HepG2 (cell line): ENCODE results near the gene HSPA1A. TPM values are rescaled to one million over a fixed set of nuclear protein-coding genes. Genes with fewer than 3 reads are reported as not detected.

Experiments used
- BORCS8-MEF2B ChIP-seq: sonication (generic); formaldehyde crosslinking; IDR thresholded peaks from 2 replicates; pipeline ENCODE4 v1.8.0; 2022; ENCODE audit warnings: mild to moderate bottlenecking, missing genetic modification reagents
- ELF3 ChIP-seq: IDR thresholded peaks from 2 replicates; pipeline ENCODE4 v1.6.1; 2016; ENCODE audit warnings: missing genetic modification reagents, missing compliant biosample characterization
- GATA4 ChIP-seq: sonication (generic); IDR thresholded peaks from 2 replicates; pipeline ENCODE4 v1.6.1; 2016; ENCODE audit warnings: antibody characterized with exemption, low read depth, borderline replicate concordance
- HBP1 ChIP-seq: IDR thresholded peaks from 2 replicates; pipeline ENCODE4 v1.6.1; 2016; ENCODE audit warnings: low read depth, control low read depth
- HIVEP1 ChIP-seq: sonication (generic); formaldehyde crosslinking; IDR thresholded peaks from 2 replicates; pipeline ENCODE4 v1.4.0; 2020; ENCODE audit warnings: mild to moderate bottlenecking, missing genetic modification reagents
- IKZF5 ChIP-seq: IDR thresholded peaks from 2 replicates; pipeline ENCODE4 v1.6.1; 2018; ENCODE audit warnings: missing genetic modification reagents, mild to moderate bottlenecking, missing compliant biosample characterization
- JARID2 ChIP-seq: sonication (generic); formaldehyde crosslinking; IDR thresholded peaks from 2 replicates; pipeline ENCODE4 v1.8.1; 2023; ENCODE audit warnings: missing genetic modification reagents, inconsistent platforms; ENCODE audit not compliant: insufficient replicate concordance
- KIAA2018 ChIP-seq: sonication (generic); formaldehyde crosslinking; IDR thresholded peaks from 2 replicates; pipeline ENCODE4 v1.5.0; 2020; ENCODE audit warnings: mild to moderate bottlenecking, missing genetic modification reagents, borderline replicate concordance
- MYNN ChIP-seq: sonication (generic); formaldehyde crosslinking; IDR thresholded peaks from 2 replicates; pipeline ENCODE4 v1.4.0; 2020; ENCODE audit warnings: mild to moderate bottlenecking, low read depth, missing genetic modification reagents
- SATB2 ChIP-seq: sonication (generic); formaldehyde crosslinking; IDR thresholded peaks from 2 replicates; pipeline ENCODE4 v1.5.0; 2020; ENCODE audit warnings: missing genetic modification reagents
- SRY ChIP-seq: sonication (generic); formaldehyde crosslinking; IDR thresholded peaks from 2 replicates; pipeline ENCODE4 v1.8.0; 2022; ENCODE audit warnings: mild to moderate bottlenecking, missing genetic modification reagents
- TFAP4 ChIP-seq: sonication (generic); IDR thresholded peaks from 2 replicates; pipeline ENCODE4 v1.6.1; 2016; ENCODE audit warnings: low read depth, borderline replicate concordance
- ZNF451 ChIP-seq: sonication (generic); formaldehyde crosslinking; IDR thresholded peaks from 2 replicates; pipeline ENCODE4 v1.5.0; 2020; ENCODE audit warnings: mild to moderate bottlenecking, missing genetic modification reagents
- ZNF503 ChIP-seq: sonication (generic); formaldehyde crosslinking; IDR thresholded peaks from 2 replicates; pipeline ENCODE4 v1.4.0; 2020; ENCODE audit warnings: missing genetic modification reagents
- polyA plus RNA-seq, 8 experiments: library from polyadenylated mRNA; depleted of rRNA in 3 of 8; stranded (reverse) in 7 of 8; unstranded in 1 of 8; fragments of >200 nt; fragmentation: Illumina TruSeq in 4 of 8; extraction: Trizol in 4 of 8; gene quantifications; 2 replicates each; pipeline versions ENCODE4 v1.2.1 to v1.2.3, GENCODE V29; 2011 to 2016; ENCODE audit warnings: low read depth in 4 of 8, missing spikeins in 1 of 8, mixed read lengths in 1 of 8; ENCODE audit not compliant: insufficient read depth in 1 of 8
- total RNA-seq, 5 experiments: library from RNA; depleted of rRNA; stranded (reverse); fragments of >200 nt; fragmentation: Illumina TruSeq; extraction: Trizol; gene quantifications; 2 replicates each; pipeline ENCODE4 v1.2.3, GENCODE V29; 2016; ENCODE audit warnings: low read depth in 1 of 5

Gene HSPA1A
- total and polyA plus RNA-seq, 2 of the 13 experiments (the other 11 are each of a cell fraction or from before 2014, with no cell fraction given): 44.5 to 85.0 TPM

GRCh38 chr6:31827286-31828079, 12.1 kb downstream of the HSPA1A start, which contains the start of gene HSPA1B (continued):
- TF ChIP-seq ZNF503 (CRISPR knock-in tag) (no peak), MYNN (peak; percentile 62; the same call in 1 of the 2 replicates), JARID2 (peak; percentile 90), TFAP4 (0 out of 2 replicates have a peak, but pooled peaks have one; percentile 38), GATA4 (peak; percentile 97), SRY (peak; percentile 90; the same call in 1 of the 2 replicates), HIVEP1 (CRISPR knock-in tag) (peak; percentile 66; the same call in 1 of the 2 replicates), SATB2 (CRISPR knock-in tag) (peak; percentile 62; the same call in 1 of the 2 replicates), KIAA2018 (CRISPR knock-in tag) (no peak), IKZF5 (CRISPR knock-in tag) (0 out of 2 replicates have a peak, but pooled peaks have one; percentile 61), ELF3 (CRISPR knock-in tag) (peak; percentile 57), BORCS8-MEF2B (CRISPR knock-in tag) (peak; percentile 61; the same call in 1 of the 2 replicates), HBP1 (CRISPR knock-in tag) (peak; percentile 88), ZNF451 (CRISPR knock-in tag) (peak; percentile 82; the same call in 1 of the 2 replicates)
